ENCODE data around the gene CREBL2. TPM values are rescaled to one million over a fixed set of nuclear protein-coding genes. Genes with fewer than 3 reads are reported as not detected.
"Not testable (repeated sequence)": the region's sequence is repeated elsewhere in the genome, so short reads cannot be mapped to it uniquely, and the experiment has no call there.

Gene CREBL2
- total and polyA plus RNA-seq, 10 of the 15 experiments (the other 5 are each of a cell fraction or from before 2014, with no cell fraction given): 4.6 to 19.1 (median 13.5) TPM

- POLR2A ChIA-PET: interaction anchor here (0.5 to 1.9 kb wide), 7 partner anchors 11 to 226 kb away, joined by 3 to 8 read pairs (median 5); no protein-coding TSS in a partner anchor
- Histone ChIP-seq H3K27me3 (replicated peaks in 1 of 2; ENCODE audit: control insufficient read depth in 2 of 2, insufficient read depth in 2 of 2, low read length in 1 of 2) (no peaks in the 10 kb centered on the region), H3K4me3 (no peak overlapping the region), H3K4me2 (ENCODE audit: control insufficient read depth, insufficient read depth) (no peak overlapping the region), H4K20me1 (ENCODE audit: control insufficient read depth, insufficient read depth) (no peaks in the 10 kb centered on the region), H3K9me3 (replicated peaks; ENCODE audit: control insufficient read depth, insufficient read depth, low read length) (no peaks in the 10 kb centered on the region; the same call in 2 of the 3 replicates), H3K27ac (ENCODE audit: control insufficient read depth, insufficient read depth) (no peak overlapping the region), H3K36me3 (ENCODE audit: control insufficient read depth in 2 of 2, insufficient read depth in 2 of 2, low read length in 1 of 2) (no peaks in the 10 kb centered on the region), H3K9ac (ENCODE audit: control insufficient read depth, insufficient read depth, low read length) (no peak overlapping the region), H3K79me2 (ENCODE audit: control insufficient read depth, insufficient read depth, low read length) (no peaks in the 10 kb centered on the region), H3K4me1 (ENCODE audit: control insufficient read depth, insufficient read depth, low read length) (peaks cover 27% of the 10 kb centered on the region), H2AFZ (ENCODE audit: control insufficient read depth, low read depth, low read length) (no peak overlapping the region)
- no peak for ATAC-seq
- FAIRE-seq: no peak
- SMC1A ChIA-PET (ENCODE audit: uncharacterized antibody, unreplicated experiment): interaction anchor here (0.6 to 2.7 kb wide), 10 partner anchors 9 to 161 kb away, joined by 3 to 20 read pairs (median 6); no protein-coding TSS in a partner anchor
- DNase-seq (ENCODE audit: low read depth, low spot score): no peak
- in situ Hi-C loops (cut with MboI) (loop anchor here (25.0 kb wide), 1 partner anchor 1026 kb away; no protein-coding TSS in a partner anchor), intact Hi-C loops (cut with micrococcal nuclease; ENCODE audit: unreplicated experiment) (no loop called here)
- BruUV-seq (replicated peaks): no TSS peak
- TF ChIP-seq DPF2 (IDR thresholded peaks at IDR 0.05): no peak
- TF ChIP-seq PBX3 (IDR thresholded peaks at IDR 0.05; ENCODE audit: insufficient replicate concordance, low read depth, low read length): no peak
- no peak for TF ChIP-seq JUNB (IDR thresholded peaks at IDR 0.05)
- no peak for TF ChIP-seq HDGF (IDR thresholded peaks at IDR 0.05)
- no peak for TF ChIP-seq CREB1 (IDR thresholded peaks at IDR 0.05; ENCODE audit: low read depth)
- no peak for TF ChIP-seq ZNF592 (IDR thresholded peaks at IDR 0.05)
- no peak for TF ChIP-seq E4F1 (IDR thresholded peaks at IDR 0.05; ENCODE audit: borderline replicate concordance, partially characterized antibody)
- RAD21 ChIA-PET (ENCODE audit: unreplicated experiment): interaction anchor here (8.7 kb wide), 1 partner anchor 20 kb away, joined by 76 read pairs; no protein-coding TSS in a partner anchor
- WGBS (ENCODE audit: insufficient coverage, insufficient replicate concordance, low lambda C conversion rate, missing lambda C conversion rate): 83% methylated on average over 1 of the region's 1 CpG
- CTCF ChIA-PET: interaction anchor here (1.8 to 3.2 kb wide), 2 partner anchors 12 to 19 kb away, joined by 6 to 11 read pairs; no protein-coding TSS in a partner anchor
These were observed 23.8 kb upstream of the CREBL2 start for GRCh38 chr12:12587878-12588277.

- H3K4me2 ChIP-seq (ENCODE audit: control insufficient read depth, insufficient read depth); H3K9me3 ChIP-seq (replicated peaks; ENCODE audit: control insufficient read depth, insufficient read depth, low read length); ATAC-seq; BruUV-seq (replicated peaks); intact Hi-C loops (cut with micrococcal nuclease; ENCODE audit: unreplicated experiment); H2AFZ ChIP-seq (ENCODE audit: control insufficient read depth, low read depth, low read length); H3K9ac ChIP-seq (ENCODE audit: control insufficient read depth, insufficient read depth, low read length); H3K27me3 ChIP-seq (replicated peaks in 1 of 2; ENCODE audit: control insufficient read depth in 2 of 2, insufficient read depth in 2 of 2, low read length in 1 of 2); H3K36me3 ChIP-seq (ENCODE audit: control insufficient read depth in 2 of 2, insufficient read depth in 2 of 2, low read length in 1 of 2); H3K27ac ChIP-seq (ENCODE audit: control insufficient read depth, insufficient read depth); DNase-seq (ENCODE audit: low read depth, low spot score); H3K4me3 ChIP-seq; H3K79me2 ChIP-seq (ENCODE audit: control insufficient read depth, insufficient read depth, low read length); H4K20me1 ChIP-seq (ENCODE audit: control insufficient read depth, insufficient read depth); FAIRE-seq: not testable (repeated sequence)
- WGBS (ENCODE audit: insufficient coverage, insufficient replicate concordance, low lambda C conversion rate, missing lambda C conversion rate): 85% methylated on average over 2 of the region's 3 CpGs
- in situ Hi-C loops (cut with MboI): loop anchor here (25.0 kb wide), 1 partner anchor 1026 kb away; no protein-coding TSS in a partner anchor
- peaks cover 22% of the 10 kb centered on the region for H3K4me1 ChIP-seq (ENCODE audit: control insufficient read depth, insufficient read depth, low read length)
- ChIA-PET CTCF (interaction anchor here (1.8 to 3.2 kb wide), 2 partner anchors 11 to 18 kb away, joined by 6 to 11 read pairs; no protein-coding TSS in a partner anchor), RAD21 (ENCODE audit: unreplicated experiment) (interaction anchor here (8.7 kb wide), 1 partner anchor 19 kb away, joined by 76 read pairs; no protein-coding TSS in a partner anchor), POLR2A (interaction anchor here (0.5 to 1.9 kb wide), 6 partner anchors 11 to 226 kb away, joined by 3 to 8 read pairs (median 5); no protein-coding TSS in a partner anchor), SMC1A (ENCODE audit: uncharacterized antibody, unreplicated experiment) (interaction anchor here (0.6 to 2.7 kb wide), 7 partner anchors 10 to 162 kb away, joined by 3 to 20 read pairs (median 5); no protein-coding TSS in a partner anchor)
These were observed 23.2 kb upstream of the CREBL2 start for GRCh38 chr12:12588436-12588835.

Measured in GM12878 (cell line).